Measurements from ENCODE around the gene PYY. TPM values are rescaled to one million over a fixed set of nuclear protein-coding genes. Genes with fewer than 3 reads are reported as not detected.
"Not testable (repeated sequence)": the region's sequence is repeated elsewhere in the genome, so short reads cannot be mapped to it uniquely, and the experiment has no call there.

The PYY gene
- total RNA-seq (not detected), polyA plus RNA-seq (ENCODE audit: insufficient read length in 2 of 2) (under 1 TPM in 1 of 2 donors, not detected in 1; 0.68 TPM)
- long read RNA-seq, donor 1 = 0 reads
- long read RNA-seq, donor 2 = 0 reads
- long read RNA-seq, donor 3 = 0 reads
- long read RNA-seq, donor 4 = 0 reads

- H3K4me3 ChIP-seq (ENCODE audit: low read depth, low read length) = no peak within 1 kb of the TSS
- H3K27me3 ChIP-seq (ENCODE audit: control insufficient read depth, insufficient read depth, low read length) = peaks cover 50% of the 10 kb centered on the region
- H3K27ac ChIP-seq (ENCODE audit: low read depth, low read length) = no peak within 1 kb of the TSS
- H3K36me3 ChIP-seq (ENCODE audit: control insufficient read depth, insufficient read depth, low read length) = no peaks in the 10 kb centered on the region
- H3K9me3 ChIP-seq (ENCODE audit: control insufficient read depth, insufficient read depth, low read length) = no peaks in the 10 kb centered on the region
- peaks cover 14% of the 10 kb centered on the region for H3K4me1 ChIP-seq (ENCODE audit: control insufficient read depth, insufficient read depth, low read length)
- WGBS (ENCODE audit: insufficient coverage) = 41% methylated on average over 7 of the region's 11 CpGs
- no peak for DNase-seq (ENCODE audit: low read depth in 4 of 6, low spot score in 6 of 6)
These were observed at the start of gene PYY for GRCh38 chr17:43953746-43954145. PYY (minus strand) TSS chr17:43953940; CDS start chr17:43953483, 457 bp downstream.

GRCh38 chr17:44002141-44002848 lies 48.6 kb upstream of the PYY start:
- Histone ChIP-seq H3K4me1 (ENCODE audit: control insufficient read depth, insufficient read depth, low read length) (peaks cover 32% of the 10 kb centered on the region), H3K9me3 (ENCODE audit: control insufficient read depth, insufficient read depth, low read length) (no peaks in the 10 kb centered on the region), H3K36me3 (ENCODE audit: control insufficient read depth, insufficient read depth, low read length) (peaks cover 2% of the 10 kb centered on the region), H3K4me3 (ENCODE audit: low read depth, low read length) (no peak overlapping the region), H3K27ac (ENCODE audit: low read depth, low read length) (no peak overlapping the region), H3K27me3 (ENCODE audit: control insufficient read depth, insufficient read depth, low read length) (peaks cover 50% of the 10 kb centered on the region)
- WGBS (ENCODE audit: insufficient coverage) = 59% methylated on average over 7 of the region's 9 CpGs
- DNase-seq (ENCODE audit: low read depth in 4 of 6, low spot score in 6 of 6) = no peak

DNA sequence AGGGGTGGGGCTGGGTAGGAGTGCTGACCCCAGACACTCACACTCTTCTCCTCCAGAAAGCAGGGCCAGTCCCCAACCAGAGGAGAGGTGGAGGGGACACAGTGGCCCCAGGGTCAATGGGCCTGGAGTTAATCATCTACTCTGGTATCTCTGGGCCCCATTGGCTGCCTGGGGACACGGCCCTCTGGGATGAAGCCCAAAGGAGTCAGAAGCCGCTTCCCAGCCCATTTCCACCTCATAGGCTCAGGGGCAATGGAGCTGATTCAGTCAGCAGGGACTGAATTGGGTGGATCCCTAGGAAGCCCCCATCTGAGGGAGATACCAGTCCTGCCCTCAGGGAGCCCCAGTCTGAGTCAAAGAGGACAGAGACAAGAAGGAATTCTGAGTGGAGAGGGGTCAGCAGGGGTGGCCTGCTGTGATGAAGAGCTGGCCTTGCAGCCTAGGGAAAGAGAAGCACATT lies 47.8 kb upstream of the PYY start:
- no peak overlapping the region for H3K27ac ChIP-seq (ENCODE audit: low read depth, low read length)
- no peak for DNase-seq (ENCODE audit: low read depth in 4 of 6, low spot score in 6 of 6)
- H3K36me3 ChIP-seq (ENCODE audit: control insufficient read depth, insufficient read depth, low read length) = no peaks in the 10 kb centered on the region
- peaks cover 43% of the 10 kb centered on the region for H3K27me3 ChIP-seq (ENCODE audit: control insufficient read depth, insufficient read depth, low read length)
- no peak overlapping the region for H3K4me3 ChIP-seq (ENCODE audit: low read depth, low read length)
- WGBS (ENCODE audit: insufficient coverage) = no CpG with 5 or more reads among the region's 2 CpGs
- no peaks in the 10 kb centered on the region for H3K9me3 ChIP-seq (ENCODE audit: control insufficient read depth, insufficient read depth, low read length)
- peaks cover 24% of the 10 kb centered on the region for H3K4me1 ChIP-seq (ENCODE audit: control insufficient read depth, insufficient read depth, low read length)

GRCh38 chr17:44000871-44001460 lies 47.2 kb upstream of the PYY start:
- peaks cover 43% of the 10 kb centered on the region for H3K27me3 ChIP-seq (ENCODE audit: control insufficient read depth, insufficient read depth, low read length)
- no peak for DNase-seq (ENCODE audit: low read depth in 4 of 6, low spot score in 6 of 6)
- 80% methylated on average over 6 of the region's 6 CpGs for WGBS (ENCODE audit: insufficient coverage)
- peaks cover 18% of the 10 kb centered on the region for H3K4me1 ChIP-seq (ENCODE audit: control insufficient read depth, insufficient read depth, low read length)
- H3K9me3 ChIP-seq (ENCODE audit: control insufficient read depth, insufficient read depth, low read length) = no peaks in the 10 kb centered on the region
- no peak overlapping the region for H3K27ac ChIP-seq (ENCODE audit: low read depth, low read length)
- H3K36me3 ChIP-seq (ENCODE audit: control insufficient read depth, insufficient read depth, low read length) = no peaks in the 10 kb centered on the region
- H3K4me3 ChIP-seq (ENCODE audit: low read depth, low read length) = no peak overlapping the region

GRCh38 chr17:44000141-44000860 lies 46.6 kb upstream of the PYY start:
- H3K9me3 ChIP-seq (ENCODE audit: control insufficient read depth, insufficient read depth, low read length) = no peaks in the 10 kb centered on the region
- 96% methylated on average over 8 of the region's 12 CpGs for WGBS (ENCODE audit: insufficient coverage)
- DNase-seq (ENCODE audit: low read depth in 4 of 6, low spot score in 6 of 6) = no peak

GRCh38 chr17:43999024-43999423 lies 45.3 kb upstream of the PYY start:
- peaks cover 11% of the 10 kb centered on the region for H3K4me1 ChIP-seq (ENCODE audit: control insufficient read depth, insufficient read depth, low read length)
- H3K9me3 ChIP-seq (ENCODE audit: control insufficient read depth, insufficient read depth, low read length) = no peaks in the 10 kb centered on the region
- H3K36me3 ChIP-seq (ENCODE audit: control insufficient read depth, insufficient read depth, low read length) = no peaks in the 10 kb centered on the region
- H3K27me3 ChIP-seq (ENCODE audit: control insufficient read depth, insufficient read depth, low read length) = peaks cover 39% of the 10 kb centered on the region
- H3K4me3 ChIP-seq (ENCODE audit: low read depth, low read length) = no peak overlapping the region
- H3K27ac ChIP-seq (ENCODE audit: low read depth, low read length) = no peak overlapping the region
- WGBS (ENCODE audit: insufficient coverage) = 89% methylated on average over 4 of the region's 4 CpGs
- no peak for DNase-seq (ENCODE audit: low read depth in 4 of 6, low spot score in 6 of 6)

More at GRCh38 chr17:44000141-44000860, 46.6 kb upstream of the PYY start:
- H3K36me3 ChIP-seq (ENCODE audit: control insufficient read depth, insufficient read depth, low read length) = no peaks in the 10 kb centered on the region
- no peak overlapping the region for H3K27ac ChIP-seq (ENCODE audit: low read depth, low read length)
- peaks cover 12% of the 10 kb centered on the region for H3K4me1 ChIP-seq (ENCODE audit: control insufficient read depth, insufficient read depth, low read length)
- H3K4me3 ChIP-seq (ENCODE audit: low read depth, low read length) = no peak overlapping the region
- peaks cover 39% of the 10 kb centered on the region for H3K27me3 ChIP-seq (ENCODE audit: control insufficient read depth, insufficient read depth, low read length)

DNA sequence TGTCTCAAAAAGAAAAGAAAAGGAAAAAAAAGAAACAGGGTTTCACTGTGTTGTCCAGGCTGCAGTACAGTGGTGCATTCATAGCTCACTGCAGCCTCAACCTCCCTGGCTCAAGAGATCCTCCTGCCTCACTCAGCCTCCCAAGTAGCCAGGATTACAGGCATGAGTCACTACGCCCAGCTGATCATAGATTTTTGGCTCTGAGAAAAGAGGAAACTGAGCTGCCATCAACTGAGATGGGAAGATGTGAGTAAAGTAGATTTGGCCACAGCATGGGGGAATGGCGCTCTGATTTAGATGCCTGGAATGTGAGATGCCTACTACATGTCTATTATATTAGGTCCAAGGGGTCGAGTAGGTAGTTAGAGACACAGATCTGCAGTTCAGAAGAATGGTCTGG lies 44.8 kb upstream of the PYY start:
- H3K27ac ChIP-seq (ENCODE audit: low read depth, low read length) = no peak overlapping the region
- H3K4me1 ChIP-seq (ENCODE audit: control insufficient read depth, insufficient read depth, low read length) = peaks cover 11% of the 10 kb centered on the region
- WGBS (ENCODE audit: insufficient coverage) = 90% methylated on average over 2 of the region's 3 CpGs
- H3K36me3 ChIP-seq (ENCODE audit: control insufficient read depth, insufficient read depth, low read length) = no peaks in the 10 kb centered on the region
- no peak for DNase-seq (ENCODE audit: low read depth in 4 of 6, low spot score in 6 of 6)
- peaks cover 36% of the 10 kb centered on the region for H3K27me3 ChIP-seq (ENCODE audit: control insufficient read depth, insufficient read depth, low read length)
- H3K4me3 ChIP-seq (ENCODE audit: low read depth, low read length) = no peak overlapping the region
- no peaks in the 10 kb centered on the region for H3K9me3 ChIP-seq (ENCODE audit: control insufficient read depth, insufficient read depth, low read length)

GRCh38 chr17:43997180-43997579 lies 43.4 kb upstream of the PYY start:
- not testable (repeated sequence) for H3K27ac ChIP-seq (ENCODE audit: low read depth, low read length); H3K36me3 ChIP-seq (ENCODE audit: control insufficient read depth, insufficient read depth, low read length); H3K9me3 ChIP-seq (ENCODE audit: control insufficient read depth, insufficient read depth, low read length); H3K4me3 ChIP-seq (ENCODE audit: low read depth, low read length); DNase-seq (ENCODE audit: low read depth in 4 of 6, low spot score in 6 of 6)
- WGBS (ENCODE audit: insufficient coverage) = 92% methylated on average over 5 of the region's 5 CpGs
- H3K4me1 ChIP-seq (ENCODE audit: control insufficient read depth, insufficient read depth, low read length) = peaks cover 11% of the 10 kb centered on the region
- H3K27me3 ChIP-seq (ENCODE audit: control insufficient read depth, insufficient read depth, low read length) = peaks cover 27% of the 10 kb centered on the region

GRCh38 chr17:43995150-43995471 lies 41.4 kb upstream of the PYY start:
- Histone ChIP-seq H3K27ac (ENCODE audit: low read depth, low read length) (no peak overlapping the region), H3K4me1 (ENCODE audit: control insufficient read depth, insufficient read depth, low read length) (peaks cover 11% of the 10 kb centered on the region), H3K9me3 (ENCODE audit: control insufficient read depth, insufficient read depth, low read length) (no peaks in the 10 kb centered on the region), H3K27me3 (ENCODE audit: control insufficient read depth, insufficient read depth, low read length) (peaks cover 22% of the 10 kb centered on the region), H3K4me3 (ENCODE audit: low read depth, low read length) (no peak overlapping the region), H3K36me3 (ENCODE audit: control insufficient read depth, insufficient read depth, low read length) (no peaks in the 10 kb centered on the region)
- WGBS (ENCODE audit: insufficient coverage) = 39% methylated on average over 3 of the region's 12 CpGs
- no peak for DNase-seq (ENCODE audit: low read depth in 4 of 6, low spot score in 6 of 6)

Measured in spinal cord (tissue), 10 donors.